ENCODE data around the gene SFSWAP.

DNA sequence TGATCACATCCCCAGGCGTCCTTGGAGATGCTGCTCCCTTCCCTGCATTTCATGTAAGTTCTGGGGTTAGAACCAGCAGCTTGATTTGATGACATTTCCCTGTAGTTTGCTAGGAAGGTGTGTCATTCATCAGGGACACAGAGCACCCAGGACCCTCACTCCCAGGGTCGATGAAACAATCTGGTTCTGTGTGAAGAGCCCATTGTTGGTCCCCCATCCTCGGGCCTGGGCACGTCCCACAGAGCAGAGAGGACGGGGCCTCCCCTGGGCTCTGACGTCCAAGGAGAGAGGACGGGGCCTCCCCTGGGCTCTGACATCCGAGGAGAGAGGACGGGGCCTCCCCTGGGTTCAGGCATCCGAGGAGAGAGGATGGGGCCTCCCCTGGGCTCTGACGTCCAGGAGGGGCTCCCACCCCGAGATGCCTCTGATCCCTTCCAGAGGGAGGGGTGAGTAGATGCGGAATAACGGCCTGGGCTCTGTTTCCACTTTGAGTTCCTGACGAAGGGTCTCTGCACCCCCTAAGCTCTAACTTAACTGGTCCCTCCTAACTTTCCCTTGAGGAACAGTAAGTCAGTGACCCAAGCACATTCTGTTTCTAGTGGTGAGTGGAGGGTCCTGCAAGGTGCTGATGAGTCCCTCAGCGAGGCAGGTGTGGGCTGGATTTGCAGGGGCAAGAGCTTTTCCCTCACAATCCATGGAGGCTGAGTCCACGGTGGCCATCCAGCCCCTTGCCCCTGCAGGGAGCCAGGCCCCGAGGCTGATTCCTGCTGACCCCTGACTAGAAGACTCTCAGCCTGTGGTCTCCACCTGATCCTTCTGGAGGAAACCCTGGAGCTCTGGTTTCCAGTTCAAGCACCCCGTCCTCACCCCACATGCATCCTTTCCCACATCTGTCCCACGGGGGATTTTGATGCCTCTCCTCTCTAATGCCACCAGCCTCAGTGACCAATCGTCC lies 35.5 kb upstream of the SFSWAP start:
- TF ChIP-seq, protein P1, sequence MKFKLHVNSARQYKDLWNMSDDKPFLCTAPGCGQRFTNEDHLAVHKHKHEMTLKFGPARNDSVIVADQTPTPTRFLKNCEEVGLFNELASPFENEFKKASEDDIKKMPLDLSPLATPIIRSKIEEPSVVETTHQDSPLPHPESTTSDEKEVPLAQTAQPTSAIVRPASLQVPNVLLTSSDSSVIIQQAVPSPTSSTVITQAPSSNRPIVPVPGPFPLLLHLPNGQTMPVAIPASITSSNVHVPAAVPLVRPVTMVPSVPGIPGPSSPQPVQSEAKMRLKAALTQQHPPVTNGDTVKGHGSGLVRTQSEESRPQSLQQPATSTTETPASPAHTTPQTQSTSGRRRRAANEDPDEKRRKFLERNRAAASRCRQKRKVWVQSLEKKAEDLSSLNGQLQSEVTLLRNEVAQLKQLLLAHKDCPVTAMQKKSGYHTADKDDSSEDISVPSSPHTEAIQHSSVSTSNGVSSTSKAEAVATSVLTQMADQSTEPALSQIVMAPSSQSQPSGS (CRISPR knock-in tag; IDR thresholded peaks at IDR 0.05; ENCODE audit: borderline replicate concordance, low read depth) = no peak
- TF ChIP-seq, protein P2, sequence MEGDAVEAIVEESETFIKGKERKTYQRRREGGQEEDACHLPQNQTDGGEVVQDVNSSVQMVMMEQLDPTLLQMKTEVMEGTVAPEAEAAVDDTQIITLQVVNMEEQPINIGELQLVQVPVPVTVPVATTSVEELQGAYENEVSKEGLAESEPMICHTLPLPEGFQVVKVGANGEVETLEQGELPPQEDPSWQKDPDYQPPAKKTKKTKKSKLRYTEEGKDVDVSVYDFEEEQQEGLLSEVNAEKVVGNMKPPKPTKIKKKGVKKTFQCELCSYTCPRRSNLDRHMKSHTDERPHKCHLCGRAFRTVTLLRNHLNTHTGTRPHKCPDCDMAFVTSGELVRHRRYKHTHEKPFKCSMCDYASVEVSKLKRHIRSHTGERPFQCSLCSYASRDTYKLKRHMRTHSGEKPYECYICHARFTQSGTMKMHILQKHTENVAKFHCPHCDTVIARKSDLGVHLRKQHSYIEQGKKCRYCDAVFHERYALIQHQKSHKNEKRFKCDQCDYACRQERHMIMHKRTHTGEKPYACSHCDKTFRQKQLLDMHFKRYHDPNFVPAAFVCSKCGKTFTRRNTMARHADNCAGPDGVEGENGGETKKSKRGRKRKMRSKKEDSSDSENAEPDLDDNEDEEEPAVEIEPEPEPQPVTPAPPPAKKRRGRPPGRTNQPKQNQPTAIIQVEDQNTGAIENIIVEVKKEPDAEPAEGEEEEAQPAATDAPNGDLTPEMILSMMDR (IDR thresholded peaks at IDR 0.05) = no peak
- no peak for TF ChIP-seq NR1H2 (CRISPR knock-in tag; IDR thresholded peaks at IDR 0.05)
